PFSK-1 (cell line): ENCODE data around the gene PROX1.

Experiments used
- POLR2AphosphoS5 ChIP-seq: IDR thresholded peaks from 2 replicates; pipeline ENCODE4 v1.6.1; 2012; ENCODE audit warnings: low read depth, mild to moderate bottlenecking, control low read depth, low read length, moderate library complexity
- REST ChIP-seq, 2 experiments: IDR thresholded peaks; 2 replicates each; pipeline versions ENCODE4 v1.6.1 to v1.8.0; 2011 to 2012; ENCODE audit warnings: low read depth in 2 of 2, low read length in 2 of 2, control low read depth in 1 of 2, inconsistent platforms in 1 of 2, mild to moderate bottlenecking in 1 of 2, moderate library complexity in 1 of 2; ENCODE audit not compliant: insufficient read depth in 1 of 2
- SIN3A ChIP-seq: IDR thresholded peaks from 2 replicates; pipeline ENCODE4 v1.6.1; 2012; ENCODE audit warnings: mild to moderate bottlenecking, low read length, moderate library complexity, borderline replicate concordance; ENCODE audit not compliant: insufficient read depth

- TF ChIP-seq POLR2AphosphoS5, result no peak
- no peak for TF ChIP-seq REST (IDR thresholded peaks at IDR 0.05; ENCODE audit: insufficient read depth in 1 of 2, low read depth in 2 of 2, low read length in 2 of 2)
- TF ChIP-seq SIN3A, result no peak
Measured at GRCh38 chr1:213969958-213970555, 17.7 kb upstream of the PROX1 start.
